ENCODE results near the gene MRPL55.

Gene MRPL55

DNA sequence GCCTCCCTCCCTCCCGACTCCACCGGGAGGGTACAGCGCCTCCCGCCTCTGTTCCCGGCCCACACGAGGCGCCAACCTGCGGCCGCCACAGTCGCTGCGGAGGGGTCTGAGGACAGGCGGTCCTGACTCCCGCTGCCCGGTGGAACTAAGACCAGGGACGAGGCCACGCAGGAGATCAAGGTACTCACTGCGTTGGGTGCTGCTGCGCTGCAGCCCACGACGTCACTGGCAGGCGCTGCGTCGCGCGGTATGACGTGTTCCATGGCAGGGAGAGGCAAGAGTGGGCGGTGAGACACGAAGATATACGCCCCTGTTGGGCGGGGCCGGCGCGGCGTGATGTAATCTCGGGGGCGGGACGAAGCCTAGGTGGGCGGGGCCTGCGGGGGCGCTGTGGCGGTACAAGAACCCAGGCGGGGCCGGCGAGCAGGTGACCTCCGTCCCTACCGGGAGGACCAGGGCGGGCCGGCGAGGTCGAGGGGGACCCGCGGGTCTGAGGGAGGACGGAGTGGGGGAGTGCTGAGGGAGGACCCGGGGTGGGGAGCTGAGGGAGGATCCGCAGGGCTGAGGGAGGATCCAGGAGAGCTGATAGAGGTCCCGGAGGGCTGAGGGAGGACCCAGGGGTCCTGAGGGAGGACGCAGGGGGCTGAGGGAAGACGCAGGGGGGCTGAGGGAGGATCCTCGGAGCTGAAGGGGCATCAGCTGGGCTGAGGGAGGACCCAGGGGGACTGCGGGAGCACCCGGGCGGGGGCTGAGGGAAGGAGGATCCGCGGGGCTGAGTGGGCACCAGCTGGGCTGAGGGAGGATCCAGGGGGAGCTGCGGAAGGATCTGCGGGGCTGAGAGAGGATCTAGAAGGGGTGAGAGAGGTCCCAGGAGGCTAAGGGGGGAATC lies at the start of gene MRPL55:
Gene MRPL55 (minus strand): TSS at position 227 of the 889 bp plus-strand sequence. CDS start 1,039 bp downstream, outside the sequence.
- DNase-seq (ENCODE audit: low spot score), result peak; percentile 100

GRCh38 chr1:228158151-228159007 lies 49.3 kb upstream of the MRPL55 start:
- DNase-seq (ENCODE audit: low spot score), result no peak

GRCh38 chr1:228157729-228158126 lies 48.6 kb upstream of the MRPL55 start:
- DNase-seq (ENCODE audit: low spot score), result no peak

DNA sequence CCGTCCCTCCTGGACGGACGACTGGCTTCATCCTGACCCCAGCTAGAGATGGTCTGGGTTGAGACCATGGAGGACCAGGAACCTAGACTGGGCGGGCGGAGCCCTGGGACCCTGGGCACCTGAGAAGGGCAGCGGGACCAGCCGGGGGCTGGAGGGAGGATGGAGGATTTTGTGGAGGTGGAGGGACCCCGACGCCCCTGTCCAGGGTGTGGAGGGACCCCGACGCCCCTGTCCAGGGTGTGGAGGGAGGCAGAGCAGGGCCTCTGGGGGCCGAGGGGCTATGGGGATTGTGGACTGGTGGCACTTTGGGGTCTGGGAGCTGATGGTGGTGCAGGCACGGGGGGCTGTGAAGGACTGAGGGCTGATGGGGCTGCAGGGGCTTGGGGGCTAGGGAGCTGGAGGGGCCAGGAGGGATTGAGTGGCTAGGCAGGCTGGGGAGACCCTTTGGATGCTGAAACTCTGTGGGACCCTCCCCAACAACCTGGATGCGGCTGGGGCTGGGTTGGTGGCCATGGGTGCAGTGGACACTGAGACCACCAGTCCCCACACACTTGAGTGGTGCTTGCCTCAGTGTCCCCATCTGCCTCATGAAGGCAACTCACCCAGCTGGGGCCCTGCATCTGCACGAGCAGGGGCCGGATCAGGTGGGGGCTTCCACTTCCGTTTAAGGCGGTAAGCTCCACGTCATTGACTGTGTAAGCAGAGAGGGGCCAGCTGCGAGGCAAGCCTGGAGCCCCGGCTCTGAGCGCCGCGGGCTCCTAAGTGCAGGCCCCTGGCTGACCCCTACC lies 48.0 kb upstream of the MRPL55 start:
- DNase-seq (ENCODE audit: low spot score), result no peak

GRCh38 chr1:228156515-228156881 lies 47.4 kb upstream of the MRPL55 start:
- no peak for DNase-seq (ENCODE audit: low spot score)

DNA sequence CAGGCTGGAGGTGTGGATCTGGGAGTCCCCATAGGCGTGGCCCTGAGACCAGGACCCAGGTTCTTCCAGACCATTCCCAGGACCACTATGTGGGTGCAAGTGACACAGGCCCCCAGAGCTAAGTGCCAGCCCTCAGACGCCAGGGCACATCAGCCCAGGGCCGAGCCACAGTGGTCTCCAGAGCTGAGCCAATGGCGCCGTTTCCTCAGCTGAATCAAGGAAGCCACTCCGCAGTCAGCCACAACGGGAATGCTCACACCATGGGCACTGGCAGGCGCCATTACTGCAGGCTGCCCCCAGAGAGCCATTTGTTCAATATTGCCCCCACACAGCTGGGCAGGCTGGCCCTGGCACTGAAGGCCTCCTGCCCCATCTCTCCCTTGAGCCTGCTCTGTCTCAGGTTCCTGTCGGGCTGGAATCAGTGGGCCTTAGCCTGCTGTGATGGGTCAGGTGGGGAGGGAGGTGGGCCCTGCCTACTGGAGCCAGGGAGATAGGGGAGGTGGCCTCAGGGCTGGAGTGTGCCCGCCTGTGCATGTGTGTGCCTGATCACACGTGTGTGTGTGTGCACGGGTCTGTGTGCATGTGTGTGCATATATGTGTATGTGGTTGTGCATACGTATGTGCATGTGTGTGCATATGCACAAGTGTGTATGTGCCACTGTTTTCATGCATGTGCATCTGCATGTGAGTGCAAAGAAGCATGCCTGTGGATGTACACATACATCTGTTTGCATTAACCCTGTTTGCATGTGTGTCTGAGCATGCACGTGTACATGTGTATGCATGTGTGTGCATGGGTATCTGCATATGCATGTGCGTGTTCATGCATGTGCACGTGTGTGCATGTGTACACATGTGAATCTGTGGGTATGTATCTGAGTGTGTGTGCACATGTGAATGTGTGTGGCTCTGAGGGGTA lies 46.8 kb upstream of the MRPL55 start:
- DNase-seq (ENCODE audit: low spot score), result no peak

DNA sequence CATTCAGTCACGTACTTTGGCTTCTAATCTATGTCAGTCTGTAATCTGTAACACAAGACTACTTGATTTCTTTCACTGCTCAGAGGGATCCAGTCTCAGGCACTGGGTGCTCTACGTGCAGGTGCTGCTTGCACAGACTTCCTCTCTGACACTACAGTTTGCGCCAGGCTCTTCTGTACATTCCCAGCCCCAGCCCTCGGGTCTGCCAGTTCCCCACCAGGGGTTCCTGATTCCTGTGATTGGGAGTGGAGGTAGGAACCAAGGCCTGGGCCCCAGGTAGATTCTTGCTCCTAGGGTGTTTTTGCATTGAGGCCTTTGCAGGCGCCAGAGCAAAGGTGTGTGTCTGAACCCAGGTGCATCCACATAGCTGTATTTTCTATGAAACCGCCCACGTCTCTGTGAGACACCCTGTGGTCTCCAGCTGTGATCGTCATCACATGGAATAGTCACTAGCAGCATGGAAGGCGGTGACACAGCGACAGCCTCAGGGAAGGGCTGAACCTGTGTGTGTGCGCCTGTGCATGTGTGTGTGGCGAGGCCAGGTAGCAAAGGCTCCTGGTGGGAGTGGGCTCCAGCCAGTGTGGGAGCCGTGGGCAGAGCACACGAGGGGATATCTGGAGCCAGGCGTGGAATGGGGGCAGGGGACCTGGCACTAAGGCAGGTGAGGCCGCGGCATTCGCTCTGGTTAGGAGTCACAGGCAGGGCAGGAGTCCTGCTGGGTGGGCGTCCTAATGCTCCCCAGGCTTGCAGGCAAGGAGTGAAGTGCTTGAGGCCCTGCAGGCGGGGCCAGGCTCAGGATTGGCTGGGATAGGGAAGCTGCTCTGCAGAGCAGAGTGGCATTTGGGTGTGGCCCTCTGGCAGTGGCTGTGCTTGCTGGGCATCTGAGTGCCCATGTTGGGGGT lies 45.8 kb upstream of the MRPL55 start:
- DNase-seq (ENCODE audit: low spot score), result no peak

DNA sequence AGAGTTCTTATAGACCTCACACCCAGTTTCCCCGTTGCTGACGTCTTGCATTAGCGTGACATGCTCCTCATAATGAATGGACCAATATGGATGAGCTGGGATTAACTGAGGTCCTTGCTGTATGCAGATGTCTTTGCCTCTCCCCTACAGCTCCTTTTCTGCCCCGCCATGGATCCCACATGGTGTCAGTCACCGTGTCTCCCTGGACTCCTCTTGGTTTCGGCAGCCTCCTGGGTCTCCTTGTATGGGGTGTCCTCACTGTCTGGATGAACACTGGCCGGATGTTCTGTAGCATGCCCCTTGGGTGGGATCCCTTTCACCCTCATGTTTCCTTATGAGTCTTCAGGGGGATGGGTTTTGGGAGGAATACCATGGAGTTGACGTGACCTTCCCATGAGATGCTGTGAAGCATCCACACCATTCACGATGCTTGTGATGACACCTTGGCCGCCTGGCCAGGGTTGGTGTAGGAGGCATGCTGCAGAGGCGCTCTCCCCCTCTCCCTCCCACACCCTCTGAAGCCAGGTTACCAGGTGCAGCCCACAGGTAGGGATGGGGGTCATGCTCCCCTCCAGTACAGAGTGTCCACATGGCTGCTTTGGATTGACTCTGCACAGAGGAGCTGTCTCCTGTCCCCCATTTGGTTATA lies 45.0 kb upstream of the MRPL55 start:
- DNase-seq (ENCODE audit: low spot score), result no peak

DNA sequence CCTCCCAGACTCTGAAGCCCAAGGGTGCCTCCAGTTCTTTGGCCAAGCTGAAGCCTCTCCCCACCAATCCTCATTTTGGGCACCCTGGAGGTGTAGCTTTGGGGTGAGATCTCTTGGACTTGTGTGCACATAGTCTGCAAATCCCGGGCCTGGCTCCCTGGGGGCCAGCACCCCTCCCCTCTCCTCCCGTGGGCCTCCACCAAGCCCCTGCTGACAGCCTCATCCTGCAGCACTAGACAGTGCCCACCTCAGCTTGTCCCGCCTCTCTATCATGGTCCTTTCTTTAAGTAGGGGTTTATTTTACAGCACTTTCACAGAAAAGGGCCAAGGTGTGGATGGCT lies 43.8 kb upstream of the MRPL55 start:
- no peak for DNase-seq (ENCODE audit: low spot score)

- no peak for DNase-seq (ENCODE audit: low spot score)
Observed at GRCh38 chr1:228152097-228152917, 43.2 kb upstream of the MRPL55 start.

- no peak for DNase-seq (ENCODE audit: low spot score)
Observed at GRCh38 chr1:228151180-228151925, 42.3 kb upstream of the MRPL55 start.

DNA sequence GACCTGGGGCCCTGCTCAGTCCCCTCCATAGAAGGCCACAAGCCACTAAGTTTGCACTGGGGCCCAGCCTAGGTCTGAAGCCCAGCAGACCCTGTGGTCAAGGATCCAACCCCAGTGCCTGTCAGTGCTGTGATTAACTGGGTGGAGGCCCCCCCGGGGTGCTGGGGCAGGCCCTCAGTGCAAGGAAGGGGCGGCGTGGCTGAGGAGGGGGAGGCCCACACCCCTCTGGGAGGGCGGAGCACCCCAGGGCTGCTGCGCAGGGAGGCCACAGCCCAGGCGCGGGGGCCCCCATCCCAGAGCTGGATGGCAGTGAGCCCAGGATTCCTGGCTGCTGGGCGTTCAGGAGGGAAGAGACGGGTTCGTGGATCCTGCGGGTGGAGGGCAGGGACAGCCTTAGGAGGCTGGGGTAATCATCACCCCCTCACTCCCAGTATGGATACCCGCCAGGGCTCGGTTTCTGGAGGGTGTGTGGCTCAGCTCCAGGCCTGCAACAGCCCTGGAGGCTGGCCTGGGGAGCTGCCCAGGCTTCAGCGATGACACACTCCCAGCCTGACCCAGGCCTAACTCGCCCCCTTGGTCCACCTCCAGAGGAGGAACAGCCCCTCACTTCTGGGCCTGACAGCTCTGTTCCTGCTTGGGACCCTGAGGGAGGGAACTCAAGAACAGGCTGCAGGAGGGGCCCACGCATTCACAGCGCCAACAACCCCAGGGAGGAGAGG lies 41.5 kb upstream of the MRPL55 start:
- DNase-seq (ENCODE audit: low spot score), result no peak

GRCh38 chr1:228150120-228150460 lies 41.0 kb upstream of the MRPL55 start:
- no peak for DNase-seq (ENCODE audit: low spot score)

- peak; percentile 75 for DNase-seq (ENCODE audit: low spot score)
Observed at GRCh38 chr1:228149406-228150119, 40.5 kb upstream of the MRPL55 start, which contains the start of gene GJC2. GJC2 (plus strand) TSS chr1:228149930; CDS start chr1:228157759, 7,829 bp downstream.

DNA sequence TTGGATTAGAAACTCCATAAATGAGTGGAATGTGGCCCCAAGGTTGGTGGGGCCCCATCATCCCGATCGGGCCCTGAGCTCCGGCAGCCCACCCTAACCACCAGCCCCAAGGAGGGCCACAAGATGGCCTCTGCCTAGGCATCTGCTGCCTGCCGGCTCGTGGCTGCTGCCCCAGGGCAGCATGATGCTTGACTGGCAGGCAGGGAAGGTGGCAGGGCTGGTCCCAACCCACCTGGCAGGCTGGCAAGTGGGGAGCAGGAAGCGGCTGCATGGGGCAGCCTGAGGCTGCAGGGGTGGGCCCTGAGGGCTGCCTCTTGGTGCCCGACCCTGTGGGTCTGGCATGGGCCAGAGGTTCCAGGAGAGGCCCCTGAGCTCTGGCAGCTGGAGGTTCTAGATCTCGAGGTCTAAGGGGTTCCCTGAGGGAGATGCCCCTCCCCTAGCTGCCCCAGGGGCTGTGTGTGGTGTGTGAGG lies 39.9 kb upstream of the MRPL55 start:
- DNase-seq (ENCODE audit: low spot score), result no peak

DNA sequence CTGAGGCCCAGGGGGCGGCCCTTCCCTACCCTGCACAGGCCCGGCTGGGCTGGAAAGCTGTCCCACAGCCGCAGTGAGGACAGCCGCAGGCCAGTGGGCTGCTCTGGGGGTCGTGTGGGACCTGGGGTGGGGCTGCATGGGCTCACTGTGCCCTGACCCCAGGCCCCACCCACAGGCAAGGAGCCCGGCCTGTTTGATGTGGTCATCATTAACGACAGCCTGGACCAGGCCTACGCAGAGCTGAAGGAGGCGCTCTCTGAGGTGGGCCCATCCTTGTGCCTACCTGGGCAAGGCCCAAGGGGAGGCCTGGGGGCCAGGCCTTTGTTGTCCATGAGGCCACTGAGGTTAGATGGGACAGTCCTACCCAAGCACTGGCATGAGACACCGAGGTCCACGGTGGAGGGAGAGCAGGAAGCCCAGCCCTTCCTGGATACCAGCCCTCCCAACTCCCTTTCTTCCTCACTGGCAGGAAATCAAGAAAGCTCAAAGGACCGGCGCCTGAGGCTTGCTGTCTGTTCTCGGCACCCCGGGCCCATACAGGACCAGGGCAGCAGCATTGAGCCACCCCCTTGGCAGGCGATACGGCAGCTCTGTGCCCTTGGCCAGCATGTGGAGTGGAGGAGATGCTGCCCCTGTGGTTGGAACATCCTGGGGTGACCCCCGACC lies 39.2 kb upstream of the MRPL55 start:
- DNase-seq (ENCODE audit: low spot score), result no peak

All from ecto neural progenitor cell (in vitro differentiated cells).